Measurements from ENCODE around the gene HABP2. TPM values are rescaled to one million over a fixed set of nuclear protein-coding genes. Genes with fewer than 3 reads are reported as not detected.

Gene HABP2
- total RNA-seq, 6 experiments from 2014 or later, result not detected

- Mint-ChIP-seq H3K4me3 (no peak overlapping the region), H3K27ac (no peak overlapping the region), H3K9me3 (no peaks in the 10 kb centered on the region), H3K27me3 (ENCODE audit: insufficient read depth) (peaks cover 19% of the 10 kb centered on the region), H3K4me1 (ENCODE audit: low read depth) (peaks cover 9% of the 10 kb centered on the region), H3K36me3 (ENCODE audit: low read depth) (no peaks in the 10 kb centered on the region)
- DNase-seq, result peak; percentile 17
- no peak for TF ChIP-seq CTCF (IDR thresholded peaks at IDR 0.05)
These were observed 28.0 kb upstream of the HABP2 start for GRCh38 chr10:113524539-113525490.

- TF ChIP-seq CTCF (IDR thresholded peaks at IDR 0.05), result no peak
- no peaks in the 10 kb centered on the region for H3K9me3 Mint-ChIP-seq
- DNase-seq, result no peak
- H3K4me1 Mint-ChIP-seq (ENCODE audit: low read depth), result peaks cover 5% of the 10 kb centered on the region
- no peak overlapping the region for H3K4me3 Mint-ChIP-seq
- H3K27ac Mint-ChIP-seq, result no peak overlapping the region
- peaks cover 22% of the 10 kb centered on the region for H3K27me3 Mint-ChIP-seq (ENCODE audit: insufficient read depth)
- H3K36me3 Mint-ChIP-seq (ENCODE audit: low read depth), result no peaks in the 10 kb centered on the region
These were observed 27.1 kb upstream of the HABP2 start for GRCh38 chr10:113525713-113526112.

- TF ChIP-seq CTCF (IDR thresholded peaks at IDR 0.05), result no peak
- H3K4me3 Mint-ChIP-seq, result no peak overlapping the region
- no peaks in the 10 kb centered on the region for H3K4me1 Mint-ChIP-seq (ENCODE audit: low read depth)
- H3K9me3 Mint-ChIP-seq, result no peaks in the 10 kb centered on the region
- no peak overlapping the region for H3K27ac Mint-ChIP-seq
- no peaks in the 10 kb centered on the region for H3K36me3 Mint-ChIP-seq (ENCODE audit: low read depth)
- H3K27me3 Mint-ChIP-seq (ENCODE audit: insufficient read depth), result peaks cover 33% of the 10 kb centered on the region
- no peak for DNase-seq
These were observed 25.5 kb upstream of the HABP2 start for GRCh38 chr10:113527211-113527906.

- H3K27me3 Mint-ChIP-seq (ENCODE audit: insufficient read depth), result peaks cover 32% of the 10 kb centered on the region
- no peak overlapping the region for H3K4me3 Mint-ChIP-seq
- H3K27ac Mint-ChIP-seq, result no peak overlapping the region
- no peaks in the 10 kb centered on the region for H3K36me3 Mint-ChIP-seq (ENCODE audit: low read depth)
- H3K4me1 Mint-ChIP-seq (ENCODE audit: low read depth), result no peaks in the 10 kb centered on the region
- no peaks in the 10 kb centered on the region for H3K9me3 Mint-ChIP-seq
- TF ChIP-seq CTCF (IDR thresholded peaks at IDR 0.05), result no peak
- DNase-seq, result no peak
These were observed 24.0 kb upstream of the HABP2 start for GRCh38 chr10:113528876-113529275.

- TF ChIP-seq CTCF (IDR thresholded peaks at IDR 0.05), result no peak
- Mint-ChIP-seq H3K36me3 (ENCODE audit: low read depth) (no peaks in the 10 kb centered on the region), H3K27me3 (ENCODE audit: insufficient read depth) (peaks cover 37% of the 10 kb centered on the region), H3K9me3 (no peaks in the 10 kb centered on the region), H3K4me3 (no peak overlapping the region), H3K27ac (no peak overlapping the region), H3K4me1 (ENCODE audit: low read depth) (no peaks in the 10 kb centered on the region)
- DNase-seq, result no peak
These were observed 23.3 kb upstream of the HABP2 start for GRCh38 chr10:113529575-113529974.
